ENCODE measurements around the gene APBB2. TPM values are rescaled to one million over a fixed set of nuclear protein-coding genes. Genes with fewer than 3 reads are reported as not detected.

Gene APBB2
- total and polyA plus RNA-seq, 4 donors, result 4.8 to 31.5 (median 11.2) TPM

DNA sequence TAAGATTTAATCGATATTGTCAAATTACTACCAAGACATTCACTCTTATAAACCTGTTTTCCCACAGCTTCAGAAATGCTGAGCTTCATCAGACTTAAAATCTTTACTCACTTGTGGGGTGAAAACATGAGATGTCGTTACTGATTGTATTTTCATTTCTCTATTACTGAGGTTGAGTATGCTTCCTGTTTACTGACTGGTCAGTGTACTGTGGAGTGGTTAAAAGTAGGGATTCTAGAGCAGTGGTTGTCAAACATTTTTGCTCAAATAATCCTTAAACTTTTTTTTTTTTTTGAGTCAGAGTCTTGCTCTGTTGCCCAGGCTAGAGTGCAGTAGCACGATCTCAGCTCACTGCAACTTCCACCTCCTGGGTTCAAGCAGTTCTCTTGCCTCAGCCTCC lies 414.3 kb downstream of the APBB2 start:
- TF ChIP-seq GABPA (IDR thresholded peaks at IDR 0.05 in 1 of 2, conservative IDR thresholded peaks at IDR 0.05 in 1 of 2) (no peak), TAF1 (conservative IDR thresholded peaks at IDR 0.05) (no peak), HNF4G (IDR thresholded peaks at IDR 0.05) (no peak), EGR1 (IDR thresholded peaks at IDR 0.05; ENCODE audit: low read depth in 2 of 2) (no peak), HNF4A (conservative IDR thresholded peaks at IDR 0.05) (no peak)
- H3K9me3 ChIP-seq (ENCODE audit: control insufficient read depth in 4 of 4, low read length in 3 of 4), result no peaks in the 10 kb centered on the region
- no peak overlapping the region for H3K27ac ChIP-seq (ENCODE audit: low read depth in 1 of 2, low read length in 2 of 2)
- no peaks in the 10 kb centered on the region for H3K27me3 ChIP-seq (ENCODE audit: control insufficient read depth in 4 of 4, insufficient read depth in 4 of 4, low read length in 3 of 4)
- no peak overlapping the region for H3K9ac ChIP-seq (ENCODE audit: low read depth in 1 of 2, low read length in 2 of 2)
- DNase-seq (ENCODE audit: low spot score), result no peak
- no peak overlapping the region for H3K4me3 ChIP-seq (ENCODE audit: low read depth in 1 of 3, low read length in 3 of 3)
- no peaks in the 10 kb centered on the region for H3K36me3 ChIP-seq (ENCODE audit: control insufficient read depth in 4 of 4, insufficient read depth in 3 of 4, low read depth in 1 of 4, low read length in 3 of 4)
- H3K4me1 ChIP-seq (ENCODE audit: control insufficient read depth in 4 of 4, insufficient read depth in 4 of 4, low read length in 3 of 4), result no peaks in the 10 kb centered on the region
- 88% methylated on average over 3 of the region's 3 CpGs for WGBS

DNA sequence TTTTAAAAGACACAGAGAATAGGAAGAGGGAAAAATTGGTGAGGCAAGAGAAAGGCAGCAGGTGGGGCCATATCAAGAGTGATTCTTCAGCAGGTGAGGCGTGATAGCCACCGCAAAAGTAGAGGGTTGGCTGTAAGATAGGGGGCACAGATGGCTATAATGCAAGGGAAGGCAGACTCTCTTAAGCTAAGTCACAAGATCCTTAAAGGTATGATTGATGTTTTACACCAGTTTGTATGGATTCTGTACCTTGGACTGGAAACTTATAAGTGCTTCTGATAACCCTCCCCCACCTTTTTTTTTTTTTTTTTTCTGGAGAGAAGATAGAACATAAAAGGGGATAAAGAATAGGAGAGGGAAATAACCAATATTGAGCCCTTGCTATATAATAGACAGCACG lies 424.6 kb downstream of the APBB2 start:
- 97% methylated on average over 3 of the region's 3 CpGs for WGBS
- Histone ChIP-seq H3K4me1 (ENCODE audit: control insufficient read depth in 4 of 4, insufficient read depth in 4 of 4, low read length in 3 of 4) (no peaks in the 10 kb centered on the region), H3K27me3 (ENCODE audit: control insufficient read depth in 4 of 4, insufficient read depth in 4 of 4, low read length in 3 of 4) (no peaks in the 10 kb centered on the region), H3K27ac (ENCODE audit: low read depth in 1 of 2, low read length in 2 of 2) (no peak overlapping the region), H3K36me3 (ENCODE audit: control insufficient read depth in 4 of 4, insufficient read depth in 3 of 4, low read depth in 1 of 4, low read length in 3 of 4) (no peaks in the 10 kb centered on the region), H3K9me3 (ENCODE audit: control insufficient read depth in 4 of 4, low read length in 3 of 4) (no peaks in the 10 kb centered on the region), H3K9ac (ENCODE audit: low read depth in 1 of 2, low read length in 2 of 2) (no peak overlapping the region), H3K4me3 (ENCODE audit: low read depth in 1 of 3, low read length in 3 of 3) (no peak overlapping the region)
- DNase-seq (ENCODE audit: low spot score), result no peak
- TF ChIP-seq SP1 (IDR thresholded peaks at IDR 0.05) (no peak), CTCF (IDR thresholded peaks at IDR 0.05; ENCODE audit: low read depth, low read length, missing input control) (no peak), EGR1 (IDR thresholded peaks at IDR 0.05; ENCODE audit: low read depth in 2 of 2) (no peak), FOXA1 (IDR thresholded peaks at IDR 0.05) (no peak), GABPA (IDR thresholded peaks at IDR 0.05 in 1 of 2, conservative IDR thresholded peaks at IDR 0.05 in 1 of 2) (no peak), FOXA2 (IDR thresholded peaks at IDR 0.05) (no peak), TAF1 (conservative IDR thresholded peaks at IDR 0.05) (no peak), YY1 (IDR thresholded peaks at IDR 0.05) (no peak), NR2F2 (IDR thresholded peaks at IDR 0.05) (no peak), MAX (IDR thresholded peaks at IDR 0.05) (no peak), ATF3 (IDR thresholded peaks at IDR 0.05) (no peak), HNF4A (conservative IDR thresholded peaks at IDR 0.05) (no peak), RAD21 (IDR thresholded peaks at IDR 0.05) (no peak), HNF4G (IDR thresholded peaks at IDR 0.05) (no peak), JUND (IDR thresholded peaks at IDR 0.05) (no peak), RXRA (IDR thresholded peaks at IDR 0.05) (no peak)
- TF ChIP-seq, protein P1, sequence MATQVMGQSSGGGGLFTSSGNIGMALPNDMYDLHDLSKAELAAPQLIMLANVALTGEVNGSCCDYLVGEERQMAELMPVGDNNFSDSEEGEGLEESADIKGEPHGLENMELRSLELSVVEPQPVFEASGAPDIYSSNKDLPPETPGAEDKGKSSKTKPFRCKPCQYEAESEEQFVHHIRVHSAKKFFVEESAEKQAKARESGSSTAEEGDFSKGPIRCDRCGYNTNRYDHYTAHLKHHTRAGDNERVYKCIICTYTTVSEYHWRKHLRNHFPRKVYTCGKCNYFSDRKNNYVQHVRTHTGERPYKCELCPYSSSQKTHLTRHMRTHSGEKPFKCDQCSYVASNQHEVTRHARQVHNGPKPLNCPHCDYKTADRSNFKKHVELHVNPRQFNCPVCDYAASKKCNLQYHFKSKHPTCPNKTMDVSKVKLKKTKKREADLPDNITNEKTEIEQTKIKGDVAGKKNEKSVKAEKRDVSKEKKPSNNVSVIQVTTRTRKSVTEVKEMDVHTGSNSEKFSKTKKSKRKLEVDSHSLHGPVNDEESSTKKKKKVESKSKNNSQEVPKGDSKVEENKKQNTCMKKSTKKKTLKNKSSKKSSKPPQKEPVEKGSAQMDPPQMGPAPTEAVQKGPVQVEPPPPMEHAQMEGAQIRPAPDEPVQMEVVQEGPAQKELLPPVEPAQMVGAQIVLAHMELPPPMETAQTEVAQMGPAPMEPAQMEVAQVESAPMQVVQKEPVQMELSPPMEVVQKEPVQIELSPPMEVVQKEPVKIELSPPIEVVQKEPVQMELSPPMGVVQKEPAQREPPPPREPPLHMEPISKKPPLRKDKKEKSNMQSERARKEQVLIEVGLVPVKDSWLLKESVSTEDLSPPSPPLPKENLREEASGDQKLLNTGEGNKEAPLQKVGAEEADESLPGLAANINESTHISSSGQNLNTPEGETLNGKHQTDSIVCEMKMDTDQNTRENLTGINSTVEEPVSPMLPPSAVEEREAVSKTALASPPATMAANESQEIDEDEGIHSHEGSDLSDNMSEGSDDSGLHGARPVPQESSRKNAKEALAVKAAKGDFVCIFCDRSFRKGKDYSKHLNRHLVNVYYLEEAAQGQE (IDR thresholded peaks at IDR 0.05), result no peak
- TF ChIP-seq, protein P2, sequence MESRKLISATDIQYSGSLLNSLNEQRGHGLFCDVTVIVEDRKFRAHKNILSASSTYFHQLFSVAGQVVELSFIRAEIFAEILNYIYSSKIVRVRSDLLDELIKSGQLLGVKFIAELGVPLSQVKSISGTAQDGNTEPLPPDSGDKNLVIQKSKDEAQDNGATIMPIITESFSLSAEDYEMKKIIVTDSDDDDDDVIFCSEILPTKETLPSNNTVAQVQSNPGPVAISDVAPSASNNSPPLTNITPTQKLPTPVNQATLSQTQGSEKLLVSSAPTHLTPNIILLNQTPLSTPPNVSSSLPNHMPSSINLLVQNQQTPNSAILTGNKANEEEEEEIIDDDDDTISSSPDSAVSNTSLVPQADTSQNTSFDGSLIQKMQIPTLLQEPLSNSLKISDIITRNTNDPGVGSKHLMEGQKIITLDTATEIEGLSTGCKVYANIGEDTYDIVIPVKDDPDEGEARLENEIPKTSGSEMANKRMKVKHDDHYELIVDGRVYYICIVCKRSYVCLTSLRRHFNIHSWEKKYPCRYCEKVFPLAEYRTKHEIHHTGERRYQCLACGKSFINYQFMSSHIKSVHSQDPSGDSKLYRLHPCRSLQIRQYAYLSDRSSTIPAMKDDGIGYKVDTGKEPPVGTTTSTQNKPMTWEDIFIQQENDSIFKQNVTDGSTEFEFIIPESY (IDR thresholded peaks at IDR 0.05), result no peak

Measured in liver (tissue), 9 donors.